Mononuclear cell (primary cell): ENCODE data around the gene PLAGL1. TPM values are rescaled to one million over a fixed set of nuclear protein-coding genes. Genes with fewer than 3 reads are reported as not detected.
"Not testable (repeated sequence)": the region's sequence is repeated elsewhere in the genome, so short reads cannot be mapped to it uniquely, and the experiment has no call there.

ENCODE experiments used
- H3K27me3 ChIP-seq: 2 replicates; pipeline ENCODE4 v1.6.0; 2011; ENCODE audit warnings: low read length, control low read depth; ENCODE audit not compliant: insufficient read depth
- H3K4me1 ChIP-seq: 2 replicates; pipeline ENCODE4 v1.5.1; 2011; ENCODE audit warnings: mild to moderate bottlenecking, low read length, control low read depth; ENCODE audit not compliant: insufficient read depth
- H3K4me3 ChIP-seq: 2 replicates; pipeline ENCODE4 v1.5.1; 2011; ENCODE audit warnings: mild to moderate bottlenecking, low read length, moderate library complexity
- H3K9me3 ChIP-seq: 2 replicates; pipeline ENCODE4 v1.5.1; 2011; ENCODE audit warnings: low read depth, mild to moderate bottlenecking, control low read depth, low read length
- total RNA-seq: library from RNA; depleted of rRNA; stranded (reverse); fragments of >200 nt; gene quantifications from one replicate; pipeline ENCODE4 v1.2.3, GENCODE V29; 2012

The PLAGL1 gene
- total RNA-seq, 1 donor: 3.3 TPM

DNA sequence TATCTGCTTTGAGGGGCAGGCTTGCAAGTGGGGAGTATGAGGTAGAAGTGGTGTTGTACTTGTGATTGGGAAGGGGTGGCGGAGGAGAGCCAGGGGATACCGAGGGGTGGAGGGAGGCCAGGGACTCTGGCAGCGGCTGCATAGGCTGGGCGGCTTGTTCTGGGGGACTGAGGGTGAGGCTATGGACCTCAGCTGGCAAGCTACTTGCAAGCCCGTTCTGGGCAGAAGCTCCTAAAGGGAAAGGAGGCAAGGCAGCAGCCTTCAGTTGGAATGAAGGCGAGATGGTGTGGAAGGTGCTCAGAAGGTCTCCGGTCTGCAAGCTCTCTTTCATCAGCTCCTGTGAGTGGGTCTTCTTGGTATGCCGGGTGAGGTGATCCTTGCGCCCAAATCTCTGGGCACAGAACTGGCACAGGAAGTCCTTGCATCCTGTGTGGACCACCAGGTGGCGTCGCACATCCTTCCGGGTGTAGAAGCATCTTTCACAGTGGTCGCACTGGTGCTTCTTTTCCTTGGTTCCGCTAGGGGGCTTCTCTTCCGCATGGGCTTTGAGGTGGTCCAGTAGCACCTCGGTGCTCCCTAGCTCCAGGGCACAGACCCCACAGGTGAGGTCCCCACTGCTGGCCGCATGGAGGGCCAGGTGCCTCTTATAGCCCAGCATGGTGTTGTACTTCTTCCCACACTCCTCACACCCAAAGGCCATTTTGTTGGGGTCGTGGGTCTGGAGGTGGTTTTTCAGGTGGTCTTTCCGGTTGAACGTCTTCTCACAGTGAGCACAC is 66.0 kb downstream of the PLAGL1 start:
- Histone ChIP-seq H3K9me3 (no peaks in the 10 kb centered on the region), H3K4me3 (no peak overlapping the region), H3K4me1 (peaks cover 9% of the 10 kb centered on the region), H3K27me3 (no peaks in the 10 kb centered on the region)

DNA sequence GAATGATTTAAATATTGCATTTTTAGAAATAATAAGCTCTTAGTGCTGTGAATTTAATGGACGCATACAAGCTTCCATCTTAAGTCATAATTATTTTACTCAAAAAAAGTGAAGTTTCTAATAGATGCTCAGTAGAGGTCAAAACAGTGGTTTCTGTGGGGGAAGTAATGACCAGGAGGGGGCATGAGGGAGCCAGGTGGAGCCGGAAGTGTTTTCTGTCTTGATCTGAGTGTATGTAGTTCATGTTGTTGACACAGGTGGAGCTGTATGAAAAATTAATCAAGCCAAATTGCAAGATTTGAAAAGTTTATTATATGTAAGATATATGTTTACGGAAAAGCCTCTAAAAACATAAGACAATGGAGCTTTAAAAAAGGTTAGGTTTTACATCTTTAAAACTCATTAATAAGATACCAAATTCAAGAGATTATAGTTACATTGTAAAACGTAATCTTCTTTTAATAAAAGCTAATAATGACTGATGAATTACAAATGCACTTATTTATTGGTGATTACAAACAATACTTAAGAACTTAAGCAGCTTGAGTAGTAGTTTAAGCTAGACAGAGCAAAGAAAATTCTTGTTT is 68.0 kb downstream of the PLAGL1 start:
- Histone ChIP-seq H3K4me1 (peaks cover 11% of the 10 kb centered on the region), H3K27me3 (no peaks in the 10 kb centered on the region), H3K4me3 (no peak overlapping the region), H3K9me3 (no peaks in the 10 kb centered on the region)

DNA sequence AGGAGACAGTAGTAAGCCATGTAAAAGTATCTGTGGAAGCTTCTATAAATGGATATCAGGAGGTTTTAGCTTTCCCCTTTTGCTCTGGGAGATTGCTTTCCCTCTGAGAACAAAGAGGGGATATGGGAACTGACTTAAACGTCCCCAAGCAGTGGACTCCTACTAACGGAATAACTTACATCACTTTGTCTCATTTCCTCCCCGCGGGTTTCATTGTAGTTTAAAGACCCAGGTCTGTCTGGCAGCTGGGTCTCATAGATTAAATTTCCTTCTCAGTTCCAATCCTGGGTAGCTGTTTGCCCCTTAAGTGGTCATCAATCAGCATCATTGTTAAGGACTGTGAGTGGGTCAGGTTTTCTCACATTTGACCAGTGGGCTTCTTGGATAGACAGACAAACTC is 68.7 kb downstream of the PLAGL1 start:
- no peak overlapping the region for H3K4me3 ChIP-seq
- no peaks in the 10 kb centered on the region for H3K27me3 ChIP-seq
- H3K9me3 ChIP-seq: no peaks in the 10 kb centered on the region
- peaks cover 11% of the 10 kb centered on the region for H3K4me1 ChIP-seq

DNA sequence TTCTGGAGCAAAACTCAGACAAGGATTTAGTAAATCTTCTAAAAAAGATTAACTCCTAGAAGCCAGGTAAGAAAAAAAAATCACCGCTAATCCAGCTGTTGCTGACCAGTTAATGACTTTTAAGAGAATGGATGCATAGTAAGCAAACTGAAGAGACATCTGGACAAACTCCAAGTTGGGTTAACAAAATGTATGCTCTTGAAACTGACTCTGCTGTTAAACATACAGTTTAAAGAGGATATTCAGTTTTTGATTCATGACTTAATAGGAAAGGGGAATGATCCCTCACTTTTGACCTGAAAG is 70.4 kb downstream of the PLAGL1 start:
- no peak overlapping the region for H3K4me3 ChIP-seq
- H3K4me1 ChIP-seq: peaks cover 11% of the 10 kb centered on the region
- H3K9me3 ChIP-seq: no peaks in the 10 kb centered on the region

DNA sequence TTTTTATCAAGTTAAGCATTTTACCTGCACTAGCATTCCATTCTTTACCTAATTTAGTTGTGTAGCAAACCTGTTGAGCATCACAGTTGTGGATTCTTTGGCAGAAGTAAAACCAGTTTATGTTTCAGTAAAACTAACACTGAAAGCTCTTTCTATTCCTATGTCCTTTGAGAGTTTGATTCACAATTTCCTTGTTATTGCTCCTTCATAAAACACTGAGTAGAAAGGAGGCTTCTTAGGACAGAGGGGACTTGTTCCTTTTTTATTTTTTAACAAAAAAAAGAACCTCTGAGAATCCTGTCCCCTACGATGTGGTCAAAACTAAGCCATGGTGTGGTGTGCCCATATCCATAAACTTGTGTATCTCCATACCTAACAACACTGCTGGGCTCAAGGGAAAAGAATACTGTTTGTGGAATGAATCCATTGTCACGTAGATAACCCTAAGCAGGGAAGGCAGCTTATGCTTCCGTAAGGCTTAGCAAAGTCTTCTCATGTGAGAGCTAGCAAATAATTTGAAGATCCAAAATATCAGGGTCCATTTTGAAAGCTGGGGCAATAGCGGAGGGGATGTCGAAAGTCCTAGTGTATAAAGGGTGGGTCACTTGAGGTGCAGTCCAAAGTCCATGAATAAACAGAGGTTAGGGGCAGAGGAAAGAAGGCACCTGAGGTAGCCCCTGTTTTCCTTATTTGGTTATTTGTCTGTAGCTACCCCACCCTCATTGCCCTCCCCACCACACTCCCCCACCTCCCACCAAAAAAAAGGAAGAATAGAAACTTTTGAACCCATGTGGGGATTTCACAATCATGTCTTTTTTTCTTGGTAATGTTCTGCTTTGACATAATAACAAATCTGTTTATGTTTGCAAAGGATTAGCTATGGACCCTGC is 71.0 kb downstream of the PLAGL1 start:
- H3K4me1 ChIP-seq: peaks cover 11% of the 10 kb centered on the region
- H3K9me3 ChIP-seq: no peaks in the 10 kb centered on the region
- H3K4me3 ChIP-seq: no peak overlapping the region
- H3K27me3 ChIP-seq: no peaks in the 10 kb centered on the region

More for the DNA sequence above, 70.4 kb downstream of the PLAGL1 start:
- no peaks in the 10 kb centered on the region for H3K27me3 ChIP-seq

DNA sequence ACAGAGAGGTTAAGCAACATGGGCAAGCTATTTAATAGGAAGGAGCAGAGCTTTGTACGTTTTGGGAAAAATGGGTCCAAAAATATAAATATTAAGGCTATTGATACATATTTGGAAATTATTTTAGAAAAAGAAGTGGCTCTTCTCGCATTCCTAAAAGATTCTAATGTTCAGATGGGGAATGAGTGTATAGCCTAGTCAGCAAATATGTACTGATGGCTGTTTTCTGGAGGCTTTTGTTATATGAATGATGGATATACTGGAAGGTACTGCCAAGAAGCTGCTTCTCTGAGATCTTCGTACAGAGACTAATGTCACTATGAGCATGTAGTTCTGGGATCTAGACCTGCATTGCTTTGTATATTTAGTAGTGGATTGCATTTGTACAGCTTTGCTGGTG is 71.7 kb downstream of the PLAGL1 start:
- no peaks in the 10 kb centered on the region for H3K27me3 ChIP-seq
- H3K9me3 ChIP-seq: no peaks in the 10 kb centered on the region
- no peak overlapping the region for H3K4me3 ChIP-seq
- H3K4me1 ChIP-seq: peaks cover 11% of the 10 kb centered on the region

DNA sequence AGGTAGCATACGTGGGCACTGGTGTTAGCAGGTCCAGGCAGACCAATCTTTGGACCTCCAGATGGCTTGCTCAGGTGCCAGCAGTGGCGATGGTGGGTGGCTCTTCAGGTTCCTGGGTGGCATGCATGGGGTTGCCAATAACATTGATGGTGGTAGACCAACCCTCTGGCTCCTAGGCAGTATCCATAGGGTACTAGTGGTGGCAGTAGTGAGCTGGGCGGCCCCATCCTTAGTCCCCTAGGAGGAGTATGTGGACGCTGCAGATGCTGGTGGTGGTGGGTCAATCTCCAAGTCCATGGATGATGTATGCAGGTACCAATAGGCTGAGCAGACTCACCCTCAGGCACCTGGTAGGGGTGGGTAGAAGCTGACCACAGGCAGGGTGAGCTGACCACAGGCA is 73.2 kb downstream of the PLAGL1 start:
- Histone ChIP-seq H3K9me3 (no peaks in the 10 kb centered on the region), H3K27me3 (no peaks in the 10 kb centered on the region), H3K4me1 (peaks cover 11% of the 10 kb centered on the region), H3K4me3 (no peak overlapping the region)

DNA sequence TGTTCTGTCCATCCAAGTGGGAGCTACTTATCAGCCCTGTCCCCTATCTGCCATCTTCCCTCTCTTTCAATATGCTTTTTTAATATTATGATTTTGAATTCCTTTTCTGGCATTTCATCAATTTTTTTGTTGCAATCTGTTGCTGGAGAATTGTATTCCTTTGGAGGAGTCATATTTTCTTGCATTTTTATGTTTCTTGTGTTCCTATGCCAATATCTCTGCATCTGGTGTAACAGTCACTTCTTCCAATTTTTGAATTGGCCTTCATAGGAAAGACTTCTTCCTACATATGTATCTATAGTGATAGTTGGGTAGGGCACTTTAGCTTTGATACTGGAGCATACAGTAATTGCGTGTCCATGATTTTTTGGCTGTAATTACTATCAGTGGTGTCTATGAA is 73.7 kb downstream of the PLAGL1 start:
- Histone ChIP-seq H3K27me3 (no peaks in the 10 kb centered on the region), H3K4me1 (peaks cover 11% of the 10 kb centered on the region), H3K4me3 (no peak overlapping the region), H3K9me3 (no peaks in the 10 kb centered on the region)

DNA sequence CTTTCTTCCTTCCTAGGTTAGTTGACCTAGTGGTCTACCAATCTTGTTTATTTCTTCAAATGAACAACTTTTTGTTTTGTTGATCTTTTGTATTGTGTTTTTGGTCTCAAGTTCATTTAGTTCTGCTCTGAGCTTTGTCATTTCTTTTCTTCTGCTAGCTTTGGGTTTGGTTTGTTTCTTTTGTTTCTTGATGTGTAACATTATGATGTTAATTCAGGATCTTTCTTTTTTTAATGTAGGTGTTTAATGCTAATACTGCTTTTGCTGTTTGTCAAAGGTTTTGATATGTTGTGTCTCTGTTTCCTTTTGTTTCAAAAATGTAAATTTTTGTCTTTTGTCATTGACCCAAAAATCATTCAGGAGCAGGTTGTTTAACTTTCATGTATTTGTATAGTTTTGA is 78.1 kb downstream of the PLAGL1 start:
- H3K4me3 ChIP-seq: no peak overlapping the region
- no peaks in the 10 kb centered on the region for H3K9me3 ChIP-seq
- H3K4me1 ChIP-seq: no peaks in the 10 kb centered on the region
- H3K27me3 ChIP-seq: no peaks in the 10 kb centered on the region

DNA sequence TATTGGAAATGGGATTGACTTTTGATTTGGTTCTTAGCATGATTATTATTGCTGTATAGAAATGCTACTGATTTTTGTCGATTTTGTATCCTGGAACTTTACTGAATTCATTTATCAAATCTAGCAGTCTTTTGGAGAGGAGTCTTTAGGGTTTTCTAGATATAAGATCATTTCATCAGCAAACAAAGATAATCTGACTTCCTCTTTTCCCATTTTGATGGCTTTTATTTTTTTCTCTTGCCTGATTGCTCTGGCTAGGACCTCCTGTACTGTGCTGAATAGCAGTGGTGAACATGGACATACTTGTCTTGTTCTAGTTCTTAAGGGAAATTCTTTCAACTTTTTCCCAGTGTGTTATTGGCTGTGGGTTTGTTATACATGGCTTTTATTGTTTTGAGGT is 79.2 kb downstream of the PLAGL1 start:
- Histone ChIP-seq H3K9me3 (no peaks in the 10 kb centered on the region), H3K4me1 (no peaks in the 10 kb centered on the region), H3K27me3 (no peaks in the 10 kb centered on the region), H3K4me3 (no peak overlapping the region)

DNA sequence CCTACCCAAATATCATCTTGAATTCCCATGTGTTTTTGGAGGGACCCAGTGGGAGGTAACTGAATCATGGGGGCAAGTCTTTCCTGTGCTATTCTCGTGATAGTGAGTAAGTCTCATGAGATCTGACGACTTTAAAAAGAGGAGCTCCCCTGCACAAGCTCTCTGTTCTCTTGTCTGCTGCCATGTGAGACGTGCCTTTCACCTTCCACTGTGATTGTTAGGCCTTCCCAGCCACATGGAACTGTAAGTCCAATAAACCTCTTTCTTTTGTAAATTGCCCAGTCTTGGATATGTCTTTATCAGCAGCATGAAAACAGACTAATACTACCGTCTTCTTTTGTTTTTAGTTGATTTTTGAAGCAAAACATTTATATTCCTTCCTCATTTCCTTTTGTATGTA is 91.0 kb downstream of the PLAGL1 start:
- H3K9me3 ChIP-seq: peaks cover 13% of the 10 kb centered on the region

DNA sequence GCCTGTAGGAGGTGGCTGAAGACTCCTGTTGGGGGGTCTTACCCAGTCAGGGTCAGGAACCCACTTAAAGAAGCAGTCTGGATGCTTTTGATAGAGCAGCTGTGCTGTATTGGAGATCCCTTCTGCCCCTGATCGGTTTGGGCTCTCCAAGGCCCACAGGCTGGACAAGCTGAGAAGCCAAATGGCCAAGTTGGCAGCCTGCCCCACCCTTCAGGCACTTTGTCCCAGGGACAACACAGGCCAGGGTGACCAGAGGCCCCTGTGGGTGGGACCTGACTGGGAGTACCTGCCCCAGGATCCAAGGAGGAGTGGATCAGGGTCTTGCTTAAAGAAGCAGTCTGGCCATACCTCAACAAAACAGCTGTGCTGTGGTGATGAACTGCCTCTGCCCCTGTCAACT is 95.4 kb downstream of the PLAGL1 start:
- Histone ChIP-seq H3K4me3 (no peak overlapping the region), H3K9me3 (peaks cover 12% of the 10 kb centered on the region), H3K27me3 (no peaks in the 10 kb centered on the region), H3K4me1 (no peaks in the 10 kb centered on the region)

More for the DNA sequence above, 91.0 kb downstream of the PLAGL1 start:
- not testable (repeated sequence) for H3K4me3 ChIP-seq, H3K4me1 ChIP-seq, H3K27me3 ChIP-seq

DNA sequence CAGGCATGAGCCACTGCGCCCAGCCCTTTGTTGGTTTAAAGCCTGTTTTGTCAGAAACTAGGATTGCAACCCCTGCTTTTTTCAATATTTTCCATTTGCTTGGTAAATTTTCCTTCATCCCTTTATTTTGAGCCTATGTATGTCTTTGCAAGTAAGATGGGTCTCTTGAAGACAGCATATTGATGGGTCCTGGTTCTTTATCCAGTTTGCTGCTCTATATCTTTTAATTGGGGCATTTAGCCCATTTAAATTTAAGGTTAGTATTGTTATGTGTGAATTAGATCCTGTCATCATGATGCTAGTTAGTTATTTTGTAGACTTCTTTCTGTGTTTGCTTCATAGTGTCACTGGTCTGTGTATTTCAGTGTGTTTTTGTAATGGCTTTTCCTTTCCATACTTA is 97.0 kb downstream of the PLAGL1 start:
- Histone ChIP-seq H3K9me3 (peaks cover 12% of the 10 kb centered on the region), H3K27me3 (no peaks in the 10 kb centered on the region), H3K4me1 (no peaks in the 10 kb centered on the region)

DNA sequence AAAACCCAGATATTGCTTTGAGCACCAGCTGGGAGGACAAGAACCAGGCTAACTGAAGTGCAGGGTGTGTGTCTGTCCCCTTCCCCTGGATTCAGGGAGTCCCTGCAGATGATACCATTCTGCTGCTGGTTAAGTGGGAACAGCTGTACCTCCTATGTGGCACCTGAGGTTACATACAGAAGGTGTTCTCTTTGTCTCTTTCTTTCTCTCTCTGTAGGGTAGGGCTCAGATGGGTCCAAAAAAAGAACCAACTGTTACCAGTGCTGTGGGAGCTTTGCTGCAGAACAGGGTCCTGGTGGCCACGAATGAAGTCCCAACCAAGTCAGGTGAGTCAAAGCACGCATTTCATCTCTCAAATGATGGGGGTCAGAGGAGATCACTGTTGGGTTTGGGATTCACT is 105.2 kb downstream of the PLAGL1 start:
- Histone ChIP-seq H3K4me3 (no peak overlapping the region), H3K9me3 (no peaks in the 10 kb centered on the region), H3K27me3 (no peaks in the 10 kb centered on the region), H3K4me1 (no peaks in the 10 kb centered on the region)

More for the DNA sequence above, 97.0 kb downstream of the PLAGL1 start:
- no peak overlapping the region for H3K4me3 ChIP-seq
